Transverse colon (tissue), 4 donors: Measurements from ENCODE around the gene ACTN1. TPM values are rescaled to one million over a fixed set of nuclear protein-coding genes. Genes with fewer than 3 reads are reported as not detected.

Experiments
- DNase-seq: peaks from one replicate; pipeline ENCODE4 v3.0.0-alpha.2; 2019
- H3K27ac ChIP-seq, 4 donors: fragments of 200-600 bp; sonication (generic); 2 replicates each; pipeline ENCODE4 v1.5.1; 2016 to 2018; ENCODE audit warnings: inconsistent platforms in 4 of 4
- H3K27me3 ChIP-seq: fragments of 200-600 bp; sonication (generic); 2 replicates; pipeline ENCODE4 v1.5.1; 2017; ENCODE audit warnings: inconsistent platforms
- H3K36me3 ChIP-seq, 4 donors: fragments of 200-600 bp; sonication (generic); 2 replicates each; pipeline ENCODE4 v1.5.1; 2017 to 2019; ENCODE audit warnings: inconsistent platforms in 4 of 4
- H3K4me1 ChIP-seq, 4 donors: fragments of 200-600 bp; sonication (generic); 2 replicates each; pipeline ENCODE4 v1.5.1; 2017 to 2020; ENCODE audit warnings: inconsistent platforms in 4 of 4
- H3K4me3 ChIP-seq, 4 donors: fragments of 200-600 bp; sonication (generic); 1 replicate in 1 of 4; 2 replicates in 3 of 4; pipeline versions ENCODE4 v1.5.1 to v1.6.1; 2017 to 2019; ENCODE audit warnings: inconsistent platforms in 4 of 4
- H3K9me3 ChIP-seq, 2 donors: fragments of 200-600 bp; sonication (generic); 2 replicates each; pipeline ENCODE4 v1.5.1; 2017 to 2019; ENCODE audit warnings: inconsistent platforms in 2 of 2
- EP300 ChIP-seq: sonication (generic); formaldehyde crosslinking; IDR thresholded peaks from one replicate; pipeline ENCODE4 v1.6.1; 2017; ENCODE audit warnings: antibody characterized with exemption, low read depth
- POLR2A ChIP-seq: fragments of 450-650 bp; IDR thresholded peaks from one replicate; pipeline ENCODE4 v1.6.1; 2016; ENCODE audit warnings: antibody characterized with exemption, mild to moderate bottlenecking, moderate library complexity
- POLR2AphosphoS5 ChIP-seq, 3 donors: sonication (generic); formaldehyde crosslinking; IDR thresholded peaks; one replicate each; pipeline ENCODE4 v1.6.1; 2016; ENCODE audit warnings: antibody characterized with exemption in 3 of 3
- WGBS, 2 donors: methylation state at CpG; one replicate each; pipeline ENCODE4 v1.1.5; 2018; ENCODE audit warnings: low coverage in 1 of 2; 5-methylcytosine and 5-hydroxymethylcytosine counted together
- in situ Hi-C, 4 donors: fragments of 200-750 bp; cut with MboI; loops; one replicate each; pipeline versions ENCODE4 v1.15.0 to v1.15.1; 2017; ENCODE audit warnings: low sequenced_read_pairs in 3 of 4, low pct_ligation_motif_present in 1 of 4, low pct_unique_long_range_greater_than_20kb in 1 of 4
- intact Hi-C: fragments of 100-400 bp; cut with DNase I; formaldehyde crosslinking; loops from one replicate; pipeline ENCODE4 v1.15.1; 2023; ENCODE audit warnings: low total_unique reads
- small RNA-seq, 4 donors: library from RNA; depleted of rRNA; stranded (forward); fragments of <200 nt; gene quantifications; one replicate each; pipeline ENCODE3, GENCODE V24; 2016
- total RNA-seq, 4 donors: library from RNA; depleted of rRNA; stranded (reverse); fragments of >200 nt; gene quantifications; one replicate each; pipeline ENCODE4 v1.1.0, GENCODE V29; 2016
- TF ChIP-seq, protein P1 (sequence below), 5 experiments: fragments of 200-600 bp in 3 of 5; fragments of 450-650 bp in 2 of 5; sonication (generic) in 3 of 5; IDR thresholded peaks; 1 replicate in 2 of 5; 2 replicates in 3 of 5; pipeline ENCODE4 v1.5.1; 2016 to 2017; ENCODE audit warnings: antibody characterized with exemption in 5 of 5, inconsistent platforms in 3 of 5, mild to moderate bottlenecking in 2 of 5, moderate library complexity in 1 of 5

ACTN1 gene
- total RNA-seq, 4 donors from 2014 or later, result 127 to 403 (median 197) TPM

- H3K4me1 ChIP-seq, result peaks cover 0 to 7% (median 0%) of the 10 kb centered on the region in 4 donors
- no peaks in the 10 kb centered on the region for H3K27me3 ChIP-seq
- in situ Hi-C loops (loop anchor here (10.0 to 25.0 kb wide), 4 partner anchors 581 to 991 kb away; no protein-coding TSS in a partner anchor), intact Hi-C loops (no loop called here)
- no peaks in the 10 kb centered on the region for H3K9me3 ChIP-seq
- WGBS, 2 donors, result 79 to 94% methylated on average over 3 of the region's 3 CpGs
- no peak overlapping the region for H3K4me3 ChIP-seq
- no peak overlapping the region for H3K27ac ChIP-seq
- H3K36me3 ChIP-seq, result no peaks in the 10 kb centered on the region
- no peak for TF ChIP-seq POLR2A
- DNase-seq, result no peak
These were observed 153.4 kb downstream of the ACTN1 start for GRCh38 chr14:68825729-68826128.

DNA sequence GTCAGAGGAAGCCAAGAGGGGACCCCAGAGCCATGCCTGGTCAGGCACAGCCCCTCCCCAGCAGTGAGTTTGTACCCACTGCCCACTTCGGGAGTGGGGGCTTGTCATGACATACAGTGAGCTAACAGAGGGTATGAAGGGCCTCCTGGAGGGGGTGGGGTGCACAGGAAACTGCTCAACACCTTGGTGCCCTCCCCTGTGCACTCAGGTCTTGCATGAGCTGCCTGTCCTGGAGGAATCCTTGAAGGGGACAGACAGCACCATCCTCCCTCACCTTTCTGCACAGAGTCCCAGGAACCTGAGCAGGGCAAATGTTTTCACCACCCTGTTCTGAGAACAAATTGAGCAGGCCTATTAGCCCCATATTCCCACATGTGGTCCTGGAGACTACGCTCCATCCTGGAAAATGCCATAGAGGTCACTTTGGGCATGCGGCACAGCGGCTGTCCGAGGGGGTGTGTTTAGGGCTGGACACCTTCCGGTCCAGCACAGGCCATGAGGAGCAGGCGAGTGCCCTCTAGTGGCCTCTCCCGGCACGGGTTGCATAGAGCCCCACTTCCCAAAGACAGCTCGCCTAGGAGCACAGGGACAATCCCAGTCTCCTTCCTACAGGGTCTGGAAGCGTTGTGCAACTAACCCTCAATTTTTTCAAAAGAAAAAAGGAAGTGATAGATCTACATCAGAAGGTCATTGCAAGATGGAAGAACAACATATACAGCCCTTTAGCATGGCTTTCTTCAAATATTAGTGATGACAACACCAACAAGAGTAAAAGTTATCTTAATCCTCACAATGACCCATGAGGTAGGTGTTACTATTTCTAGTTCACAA is 154.4 kb downstream of the ACTN1 start:
- DNase-seq, result peak; percentile 87
- 36% methylated on average over 11 of the region's 11 CpGs; no CpG with 5 or more reads in 1 of the 2 donors for WGBS, 2 donors
- H3K36me3 ChIP-seq, result no peaks in the 10 kb centered on the region
- no peak for TF ChIP-seq EP300
- TF ChIP-seq, protein P1, sequence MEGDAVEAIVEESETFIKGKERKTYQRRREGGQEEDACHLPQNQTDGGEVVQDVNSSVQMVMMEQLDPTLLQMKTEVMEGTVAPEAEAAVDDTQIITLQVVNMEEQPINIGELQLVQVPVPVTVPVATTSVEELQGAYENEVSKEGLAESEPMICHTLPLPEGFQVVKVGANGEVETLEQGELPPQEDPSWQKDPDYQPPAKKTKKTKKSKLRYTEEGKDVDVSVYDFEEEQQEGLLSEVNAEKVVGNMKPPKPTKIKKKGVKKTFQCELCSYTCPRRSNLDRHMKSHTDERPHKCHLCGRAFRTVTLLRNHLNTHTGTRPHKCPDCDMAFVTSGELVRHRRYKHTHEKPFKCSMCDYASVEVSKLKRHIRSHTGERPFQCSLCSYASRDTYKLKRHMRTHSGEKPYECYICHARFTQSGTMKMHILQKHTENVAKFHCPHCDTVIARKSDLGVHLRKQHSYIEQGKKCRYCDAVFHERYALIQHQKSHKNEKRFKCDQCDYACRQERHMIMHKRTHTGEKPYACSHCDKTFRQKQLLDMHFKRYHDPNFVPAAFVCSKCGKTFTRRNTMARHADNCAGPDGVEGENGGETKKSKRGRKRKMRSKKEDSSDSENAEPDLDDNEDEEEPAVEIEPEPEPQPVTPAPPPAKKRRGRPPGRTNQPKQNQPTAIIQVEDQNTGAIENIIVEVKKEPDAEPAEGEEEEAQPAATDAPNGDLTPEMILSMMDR (IDR thresholded peaks at IDR 0.05), result peak; percentile 79 to 86 (median 81)
- intact Hi-C loops (no loop called here), in situ Hi-C loops (loop anchor here (10.0 to 25.0 kb wide), 5 partner anchors 580 to 990 kb away; no protein-coding TSS in a partner anchor)
- peaks cover under 1 to 10% (median 4%) of the 10 kb centered on the region in 4 donors for H3K4me1 ChIP-seq
- no peak overlapping the region for H3K4me3 ChIP-seq
- no peak overlapping the region for H3K27ac ChIP-seq
- H3K9me3 ChIP-seq, result no peaks in the 10 kb centered on the region
- H3K27me3 ChIP-seq, result no peaks in the 10 kb centered on the region

- H3K9me3 ChIP-seq, result no peaks in the 10 kb centered on the region
- no peaks in the 10 kb centered on the region for H3K36me3 ChIP-seq
- H3K4me3 ChIP-seq, result no peak overlapping the region
- H3K27me3 ChIP-seq, result no peaks in the 10 kb centered on the region
- intact Hi-C loops (no loop called here), in situ Hi-C loops (loop anchor here (10.0 to 25.0 kb wide), 4 partner anchors 579 to 989 kb away; no protein-coding TSS in a partner anchor)
- no peak overlapping the region for H3K27ac ChIP-seq
- H3K4me1 ChIP-seq, result peaks cover 6 to 16% (median 9%) of the 10 kb centered on the region in 4 donors
- no peak for TF ChIP-seq POLR2A
- TF ChIP-seq, protein P1 (IDR thresholded peaks at IDR 0.05), result no peak
- no peak for TF ChIP-seq POLR2AphosphoS5 (IDR thresholded peaks at IDR 0.05)
- no peak for TF ChIP-seq EP300
- no peak for DNase-seq
- WGBS, 2 donors, result 100% methylated on average over 1 of the region's 1 CpG; no CpG with 5 or more reads in 1 of the 2 donors
These were observed 154.9 kb downstream of the ACTN1 start for GRCh38 chr14:68824207-68824516.

Small RNA genes within 50 kb of the gene (small RNA-seq; reads per million reads assigned to genes)
- gene BANF1P1 (0 reads per million in 4 donors), gene HMGN1P3 (0 reads per million in 4 donors), gene RPS29P1 (0 reads per million in 4 donors)

Other genes with a start within 250 kb of the ACTN1 start
- 100 to 1,000 TPM; 180 to 712 (median 266) TPM for gene ZFP36L1, start 186.2 kb downstream of the ACTN1 start, total RNA-seq
- gene DCAF5, start 173.8 kb upstream of the ACTN1 start, total RNA-seq, result 10 to 100 TPM; 25.1 to 70.3 (median 42.7) TPM
- gene EXD2, start 212.2 kb upstream of the ACTN1 start, total RNA-seq, result 10 to 100 TPM; 16.5 to 33.8 (median 22.8) TPM